AG20443 (cell line): Measurements from ENCODE around the gene SLBP.
A peak's percentile ranks its signal among the peaks of the same experiment; 100 is the strongest.

Source experiments
- DNase-seq: peaks from one replicate; pipeline ENCODE4 v3.0.0; 2012; ENCODE audit warnings: low spot score, mixed read lengths

Gene SLBP

GRCh38 chr4:1712216-1713002 lies at the start of gene SLBP:
Gene SLBP (minus strand): TSS chr4:1712319. CDS start chr4:1712188, 131 bp downstream.
- peak; percentile 97 for DNase-seq

GRCh38 chr4:1761130-1761689 lies 49.1 kb upstream of the SLBP start:
- DNase-seq, result no peak

DNA sequence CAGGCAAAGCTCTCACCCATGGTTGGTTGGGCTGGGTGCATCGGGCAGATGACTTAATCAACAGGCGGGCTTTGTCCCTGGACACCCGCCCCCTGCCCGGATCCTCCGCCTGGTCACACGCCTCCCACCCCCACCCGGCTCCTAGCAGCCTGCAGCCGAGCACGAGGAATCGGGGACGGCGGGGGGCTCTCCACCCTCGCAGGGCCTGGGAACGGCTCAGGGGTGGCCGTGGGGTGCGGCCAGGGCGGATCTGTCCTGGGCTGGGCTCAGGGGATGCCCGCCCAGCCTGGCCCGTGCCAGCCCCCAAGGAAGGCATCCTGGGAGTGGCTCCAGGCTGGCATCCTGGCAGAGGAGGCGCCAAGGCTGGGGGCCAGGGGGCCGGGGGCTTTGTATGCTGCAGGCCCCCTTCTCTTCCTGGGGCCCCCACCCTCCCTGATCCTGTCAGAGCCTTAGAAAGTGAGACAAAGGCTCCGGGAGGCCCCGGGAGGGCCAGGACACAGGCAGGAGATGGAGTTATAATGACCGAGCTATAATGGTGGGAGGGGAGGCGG lies 48.5 kb upstream of the SLBP start:
- DNase-seq, result no peak

DNA sequence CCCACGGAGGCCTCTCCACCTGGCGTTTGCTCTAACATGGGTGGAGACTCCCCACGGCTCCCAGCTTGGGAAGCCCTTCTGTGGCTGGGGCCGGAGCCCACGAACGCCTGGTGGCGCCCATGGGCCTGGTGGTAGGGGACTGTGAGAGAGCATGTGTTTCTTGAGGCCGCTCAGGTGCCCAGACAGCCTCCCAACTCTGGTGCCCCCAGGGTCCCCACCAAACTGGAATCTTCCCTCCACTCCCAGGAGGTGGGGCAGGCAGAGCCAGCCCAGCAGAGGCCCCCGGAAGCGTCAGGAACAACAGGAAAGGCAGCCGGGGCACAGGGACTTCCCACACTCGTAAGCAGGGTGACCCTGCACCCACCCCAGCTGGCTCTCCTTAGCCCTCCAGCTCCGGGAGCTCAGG lies 47.7 kb upstream of the SLBP start:
- DNase-seq, result no peak

DNA sequence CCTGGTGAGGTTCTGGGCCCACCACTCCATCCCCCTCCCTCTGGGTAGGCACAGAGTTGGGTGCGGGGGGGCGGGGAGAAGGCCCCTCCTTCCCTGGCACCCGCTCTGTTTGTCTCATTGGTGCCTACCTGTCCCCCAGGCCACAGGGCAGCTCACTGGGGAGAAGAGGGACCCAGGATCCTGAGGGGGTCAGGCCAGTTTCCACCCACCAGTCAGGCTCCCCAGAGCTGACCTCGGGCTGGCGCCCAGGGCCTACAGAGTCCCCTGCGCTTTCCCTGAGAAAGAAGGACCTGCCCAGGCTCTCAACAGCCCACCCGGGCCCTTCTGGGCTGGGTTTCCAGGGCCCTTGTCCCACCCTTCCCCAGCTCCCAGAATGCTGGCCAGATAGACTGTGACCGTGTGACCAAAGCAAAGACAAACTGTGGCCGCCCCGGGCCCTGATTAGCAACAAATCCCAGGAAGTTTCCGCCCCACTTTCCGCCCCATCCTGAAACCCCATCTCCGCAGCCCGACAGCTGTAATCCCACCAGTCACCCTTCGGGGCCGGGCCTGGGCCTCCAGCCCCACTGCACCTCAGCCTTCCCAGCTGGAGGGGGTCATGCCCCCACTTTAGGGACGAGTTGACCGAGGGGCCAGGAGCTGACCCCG lies 47.2 kb upstream of the SLBP start:
- no peak for DNase-seq

GRCh38 chr4:1758306-1759121 lies 46.4 kb upstream of the SLBP start:
- DNase-seq, result no peak

DNA sequence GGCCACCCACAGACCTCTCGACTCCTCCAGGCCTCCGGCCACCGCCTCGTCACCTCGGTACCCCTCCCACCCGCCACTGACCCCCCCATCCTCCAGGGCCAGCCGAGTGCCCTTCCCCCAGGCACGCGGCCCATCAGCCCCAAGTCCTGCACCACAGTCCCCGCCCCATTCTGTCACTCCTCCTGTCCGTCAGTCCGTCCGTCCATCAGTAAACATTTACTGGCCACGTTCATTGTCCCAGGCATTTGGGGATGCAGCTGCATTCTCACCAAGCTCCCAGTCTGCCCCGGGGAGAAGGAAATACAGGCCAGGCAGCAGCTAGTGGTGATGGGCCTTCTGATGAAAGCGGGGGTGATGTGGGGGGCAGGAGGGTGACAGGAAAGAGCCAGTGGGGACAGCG lies 45.7 kb upstream of the SLBP start:
- no peak for DNase-seq

DNA sequence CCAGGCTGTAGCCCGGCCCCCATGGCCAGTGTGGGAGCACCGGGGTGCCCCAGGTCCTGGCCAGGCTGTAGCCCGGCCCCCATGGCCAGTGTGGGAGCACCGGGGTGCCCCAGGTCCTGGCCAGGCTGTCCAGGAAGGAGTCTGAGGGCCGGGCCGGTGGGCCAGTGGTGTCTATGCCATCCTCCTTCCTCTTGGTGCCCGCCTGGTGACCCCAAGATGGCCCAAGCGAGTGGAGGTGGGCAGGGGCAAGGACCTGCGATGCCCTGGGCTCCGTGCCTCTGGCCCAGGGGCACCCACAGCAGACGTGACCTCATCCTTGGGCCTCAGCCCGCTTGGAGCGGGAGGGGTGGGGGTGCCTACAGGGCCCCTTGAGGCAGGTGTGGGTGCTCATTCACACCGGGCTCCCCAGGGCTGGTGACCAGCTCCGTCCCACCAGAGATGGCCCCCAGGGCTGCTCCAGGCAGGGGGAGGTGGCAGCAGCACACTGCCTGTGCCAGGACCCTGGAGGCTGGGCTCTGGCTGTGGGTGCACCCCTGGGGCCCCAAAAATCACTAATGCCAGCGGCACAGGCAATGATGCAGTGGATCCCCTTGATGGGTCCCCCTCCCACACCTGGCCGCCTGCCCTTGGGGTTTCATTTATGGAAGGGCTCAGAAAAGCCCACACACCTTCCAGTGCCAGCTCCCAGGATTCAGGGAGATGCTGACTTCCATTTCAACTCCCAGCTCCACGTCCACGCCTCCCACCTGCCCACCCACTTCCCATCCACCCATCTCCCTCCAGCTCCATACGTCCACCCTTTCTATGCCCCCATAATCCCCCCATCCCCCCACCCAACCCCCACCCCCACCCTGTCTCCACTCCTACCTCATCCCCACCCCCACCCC lies 45.0 kb upstream of the SLBP start:
- DNase-seq, result no peak

GRCh38 chr4:1756079-1756478 lies 44.0 kb upstream of the SLBP start:
- no peak for DNase-seq

DNA sequence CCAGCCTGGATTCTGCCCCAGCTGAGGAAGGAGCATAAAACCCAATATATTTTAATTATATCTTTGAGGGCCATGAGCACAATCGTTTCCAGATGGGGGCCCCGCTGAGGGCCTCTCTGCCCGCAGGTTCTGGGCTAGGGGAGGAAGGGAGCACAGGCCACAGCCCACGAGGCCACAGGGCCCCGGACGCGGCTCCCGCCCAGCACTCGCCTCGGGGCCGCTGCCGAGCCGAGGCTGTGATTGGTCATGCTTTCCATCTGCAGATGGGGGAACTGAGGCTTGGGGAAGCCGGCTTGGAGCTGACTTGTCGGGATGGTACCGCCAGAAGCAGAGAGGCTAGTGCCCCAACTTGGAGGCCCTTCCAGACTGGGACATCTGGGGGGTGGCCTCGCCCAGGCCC lies 43.2 kb upstream of the SLBP start:
- no peak for DNase-seq

DNA sequence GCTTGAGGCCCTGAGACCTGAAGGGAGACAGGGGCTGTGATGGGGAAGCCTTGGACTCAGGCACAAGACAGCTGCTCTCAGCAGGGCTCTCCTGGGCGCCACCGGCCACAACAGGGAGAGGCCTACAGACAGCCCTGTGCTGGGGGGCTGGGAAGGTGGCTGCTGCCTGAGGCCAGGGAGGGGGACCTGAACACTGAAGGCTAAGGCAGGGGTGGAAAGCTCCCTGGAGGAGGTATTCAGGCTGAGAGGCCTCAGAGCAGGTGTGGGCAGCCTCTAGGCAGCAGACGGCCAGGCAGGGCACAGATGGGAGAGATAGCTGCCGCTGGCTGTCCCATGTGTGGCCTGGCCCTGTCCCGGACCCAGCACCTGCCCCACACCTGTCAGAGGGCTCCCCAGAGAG lies 42.2 kb upstream of the SLBP start:
- no peak for DNase-seq

GRCh38 chr4:1753697-1754311 lies 41.7 kb upstream of the SLBP start:
- DNase-seq, result no peak

DNA sequence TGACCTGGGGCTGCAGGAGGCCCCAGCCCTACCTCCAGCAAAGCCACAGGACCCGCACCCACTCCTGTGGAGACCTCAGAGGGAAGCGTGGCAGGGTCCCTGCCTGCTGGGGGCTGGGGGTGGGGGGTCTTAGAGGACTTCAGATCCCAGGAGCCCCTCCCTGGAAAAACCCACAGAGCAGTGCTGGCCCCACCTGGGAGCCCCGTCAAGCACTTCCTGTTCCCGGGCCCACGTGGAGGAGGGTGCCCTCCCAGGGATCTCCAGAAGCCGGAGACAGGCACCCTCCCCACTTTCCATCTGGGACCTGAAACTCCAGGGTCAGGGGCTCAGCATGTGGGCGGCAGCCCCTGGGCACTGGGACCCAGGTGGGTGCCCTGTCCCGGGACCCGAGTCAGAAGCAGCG lies 41.2 kb upstream of the SLBP start:
- DNase-seq, result no peak

DNA sequence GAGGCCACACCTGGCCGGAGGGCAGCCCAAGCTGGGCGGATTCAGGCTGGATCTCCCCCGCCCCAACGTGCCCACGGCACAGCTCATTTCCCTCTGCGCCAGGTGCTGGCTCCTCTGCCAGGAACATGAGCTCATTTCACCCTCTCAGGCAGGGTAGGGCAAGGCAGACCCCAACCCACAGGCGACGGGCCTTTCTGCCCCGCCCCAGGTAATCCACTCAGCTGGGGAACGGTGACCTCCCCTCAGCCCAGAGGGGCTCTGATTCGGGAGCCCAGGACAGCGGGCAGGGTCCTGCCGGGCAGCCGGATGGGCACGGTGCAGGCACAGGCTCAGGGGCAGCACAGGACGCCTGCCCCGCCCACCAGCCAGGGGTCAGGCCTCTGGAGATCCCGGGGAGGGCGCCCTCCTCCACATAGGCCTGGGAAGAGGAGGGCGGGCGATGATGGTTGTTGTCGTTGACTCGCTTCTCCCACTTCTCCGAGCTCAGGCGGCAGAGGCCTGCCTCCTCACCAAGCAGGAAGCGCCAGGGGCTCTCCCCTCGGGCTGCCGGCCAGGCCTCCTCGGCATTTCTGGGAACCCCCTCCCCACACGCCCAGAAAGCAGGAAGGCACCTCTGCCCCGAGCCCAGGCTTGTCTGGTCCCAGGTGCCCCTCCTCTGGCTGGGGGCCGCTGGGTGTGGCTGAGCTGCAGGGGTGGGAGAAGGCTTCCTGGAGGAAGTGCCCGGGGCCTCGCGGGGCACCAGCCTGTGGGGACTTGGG lies 40.3 kb upstream of the SLBP start:
- no peak for DNase-seq

DNA sequence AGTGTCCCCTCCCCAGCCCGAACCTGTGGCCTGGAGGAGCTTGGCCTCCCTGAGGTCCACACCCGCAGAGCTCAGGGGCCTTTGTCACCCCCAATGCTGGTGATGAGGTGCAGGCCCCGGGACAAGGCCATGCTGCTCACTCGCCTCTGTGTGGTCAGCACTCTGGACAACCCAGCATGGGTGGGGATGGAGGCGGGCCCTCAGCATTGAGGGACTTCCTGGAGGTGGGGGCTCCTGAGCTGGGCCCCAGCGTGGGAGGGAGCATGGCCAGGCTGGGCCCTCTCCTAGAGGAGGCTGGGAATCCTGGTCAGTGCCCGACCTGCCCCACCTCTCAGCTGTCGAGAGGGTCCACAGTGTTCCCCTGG lies 39.8 kb upstream of the SLBP start:
- no peak for DNase-seq

GRCh38 chr4:1751155-1751918 lies 39.2 kb upstream of the SLBP start:
- DNase-seq, result no peak

DNA sequence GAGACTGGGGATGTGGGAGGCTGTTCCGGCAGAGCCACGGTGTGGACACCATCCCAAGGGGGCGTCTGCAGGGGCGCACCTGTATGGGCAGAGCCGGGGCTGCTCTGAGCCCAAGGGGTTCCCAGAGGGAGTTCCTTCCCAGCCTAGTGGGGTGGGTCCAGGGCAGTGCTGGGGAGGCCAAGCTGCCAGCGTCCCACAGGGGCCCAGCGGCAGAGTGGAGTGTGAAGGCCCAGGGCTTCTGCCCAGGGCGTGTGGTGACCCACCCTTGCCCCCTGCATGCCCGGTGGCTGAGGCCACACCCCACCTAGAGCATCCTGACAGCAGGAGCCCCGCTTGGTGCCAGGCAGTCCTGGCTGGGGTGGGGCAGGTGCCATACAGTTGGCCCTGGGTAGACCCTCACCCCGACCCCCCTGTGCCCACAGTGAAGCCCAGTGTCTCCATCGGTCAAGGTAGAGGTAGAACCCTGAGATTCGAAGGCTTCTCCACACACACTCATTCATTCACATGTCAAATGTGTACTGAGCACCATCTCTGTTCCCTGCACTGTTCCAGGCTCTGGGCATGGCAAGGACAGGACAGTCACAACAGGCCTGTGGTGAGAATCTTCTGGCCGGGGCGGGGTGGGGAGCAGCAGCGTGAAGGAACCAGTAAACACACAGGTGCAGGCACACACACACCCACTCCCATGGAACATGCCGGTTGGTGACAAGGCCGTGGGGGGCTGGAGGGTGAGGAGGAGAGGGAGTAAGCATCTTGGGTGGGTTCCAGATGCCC lies 38.4 kb upstream of the SLBP start:
- DNase-seq, result no peak

GRCh38 chr4:1749826-1750225 lies 37.7 kb upstream of the SLBP start:
- DNase-seq, result no peak

DNA sequence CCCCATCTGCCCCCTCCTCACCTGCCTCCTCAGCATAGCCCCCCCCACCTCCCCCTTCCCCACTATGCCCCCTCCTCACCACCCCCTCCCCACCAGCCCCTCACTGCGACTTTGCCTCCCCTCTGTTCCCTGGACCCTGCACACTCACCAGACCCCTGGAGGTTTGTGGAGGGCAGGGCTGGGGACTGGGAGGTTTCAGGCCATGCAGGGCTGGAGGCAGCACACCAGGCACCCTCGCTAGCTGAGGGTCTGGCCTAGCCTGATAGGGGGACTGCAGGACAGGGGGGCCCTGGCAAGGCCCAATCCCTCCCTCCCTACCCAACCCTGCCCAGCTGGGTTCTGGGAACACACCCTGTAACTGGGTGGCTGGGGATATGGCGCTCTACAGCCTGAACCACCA lies 37.3 kb upstream of the SLBP start:
- no peak for DNase-seq
